HFFc6 (cell line): ENCODE data around the gene OSER1. TPM values are rescaled to one million over a fixed set of nuclear protein-coding genes. Genes with fewer than 3 reads are reported as not detected.

Source experiments
- DNase-seq: peaks from one replicate; pipeline ENCODE4 v3.0.0-alpha.2; 2018
- H3K27ac Mint-ChIP-seq: 2 replicates; pipeline ENCODE4 v1.8.0; 2020; ENCODE audit warnings: mild to moderate bottlenecking, mixed read lengths
- H3K27me3 Mint-ChIP-seq: 2 replicates; pipeline ENCODE4 v1.8.0; 2021; ENCODE audit warnings: mild to moderate bottlenecking, moderate library complexity, mixed read lengths; ENCODE audit not compliant: insufficient read depth
- H3K36me3 Mint-ChIP-seq: 2 replicates; pipeline ENCODE4 v1.8.0; 2021; ENCODE audit warnings: low read depth, mixed read lengths
- H3K4me1 Mint-ChIP-seq: 2 replicates; pipeline ENCODE4 v1.8.0; 2020; ENCODE audit warnings: low read depth, mixed read lengths
- H3K4me3 Mint-ChIP-seq: 2 replicates; pipeline ENCODE4 v1.8.0; 2020; ENCODE audit warnings: mild to moderate bottlenecking, moderate library complexity, mixed read lengths
- H3K9me3 Mint-ChIP-seq: 2 replicates; pipeline ENCODE4 v1.8.0; 2020; ENCODE audit warnings: mild to moderate bottlenecking, mixed read lengths
- CTCF ChIP-seq: fragments of 200-600 bp; sonication (generic); IDR thresholded peaks from 2 replicates; pipeline ENCODE4 v1.5.0; 2021; ENCODE audit warnings: antibody characterized with exemption, mild to moderate bottlenecking
- total RNA-seq, 6 experiments: library from RNA; stranded (reverse); fragmentation: NEBNext Ultra II Directional; extraction: Animal tissue kit (Norgen Biotek cat#: 25700); gene quantifications; 2 replicates in 1 of 6; 3 replicates in 5 of 6; pipeline ENCODE4 v1.2.3, GENCODE V29; 2021

Gene OSER1
- total RNA-seq, 6 experiments from 2014 or later, result 33.1 to 38.8 (median 36.2) TPM

GRCh38 chr20:44154521-44155001 lies 56.0 kb downstream of the OSER1 start:
- peaks cover 6% of the 10 kb centered on the region for H3K27me3 Mint-ChIP-seq
- H3K4me1 Mint-ChIP-seq, result peaks cover 28% of the 10 kb centered on the region
- H3K9me3 Mint-ChIP-seq, result no peaks in the 10 kb centered on the region; the same call in 1 of the 2 replicates
- H3K27ac Mint-ChIP-seq, result peak overlapping the region; percentile 81
- TF ChIP-seq CTCF, result peak; percentile 14; the same call in 1 of the 2 replicates
- H3K36me3 Mint-ChIP-seq, result peaks cover 32% of the 10 kb centered on the region
- no peak overlapping the region for H3K4me3 Mint-ChIP-seq
- peak; percentile 73 for DNase-seq

- Mint-ChIP-seq H3K36me3 (peaks cover 24% of the 10 kb centered on the region), H3K27me3 (peaks cover 3% of the 10 kb centered on the region; the same call in 1 of the 2 replicates), H3K4me3 (no peak overlapping the region), H3K4me1 (peaks cover 28% of the 10 kb centered on the region), H3K9me3 (no peaks in the 10 kb centered on the region), H3K27ac (peak overlapping the region; percentile 36)
- peak; percentile 32 for DNase-seq
- no peak for TF ChIP-seq CTCF
Measured at GRCh38 chr20:44153636-44154043, 56.9 kb downstream of the OSER1 start.

DNA sequence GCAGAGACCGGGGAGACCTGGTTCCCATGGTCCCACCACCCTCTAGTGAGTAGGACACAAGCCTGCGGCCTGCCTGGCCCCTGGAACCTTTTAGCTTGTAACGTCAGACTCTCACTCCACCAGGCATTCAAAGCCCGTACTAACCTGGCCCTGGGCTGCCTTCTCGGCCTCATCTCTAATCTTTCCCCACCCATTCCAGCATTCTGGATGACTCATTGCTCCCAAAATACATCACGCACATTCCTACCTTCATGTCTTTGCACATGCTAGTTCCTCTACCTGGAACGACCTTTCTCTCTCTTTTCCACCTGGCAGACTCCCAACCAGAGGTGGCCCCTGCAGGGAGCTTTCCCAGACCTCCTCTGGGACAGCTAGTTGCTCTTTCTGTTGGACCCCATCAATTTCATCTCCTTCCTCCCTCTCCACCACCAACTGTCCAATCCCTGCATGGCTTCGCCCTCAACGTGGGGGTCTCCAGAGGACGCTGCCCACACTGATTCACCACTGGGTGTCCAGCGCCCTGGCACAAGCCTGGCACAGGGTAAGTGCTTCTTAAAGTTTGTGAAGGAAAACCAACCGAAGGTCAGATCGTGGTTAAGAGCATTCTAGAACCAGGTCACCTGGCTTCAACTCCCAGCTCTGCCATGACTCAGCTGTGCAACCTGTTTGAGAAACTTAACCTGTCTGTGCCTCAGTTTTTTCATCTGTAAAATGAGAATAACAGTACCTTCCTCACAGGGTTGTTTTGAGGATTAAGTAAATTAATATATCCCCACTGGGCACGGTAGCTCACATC lies 58.8 kb downstream of the OSER1 start:
- Mint-ChIP-seq H3K36me3 (peaks cover 22% of the 10 kb centered on the region; the same call in 1 of the 2 replicates), H3K4me3 (no peak overlapping the region), H3K27me3 (no peaks in the 10 kb centered on the region), H3K9me3 (no peaks in the 10 kb centered on the region), H3K4me1 (peaks cover 28% of the 10 kb centered on the region), H3K27ac (no peak overlapping the region)
- TF ChIP-seq CTCF, result no peak
- DNase-seq, result no peak

DNA sequence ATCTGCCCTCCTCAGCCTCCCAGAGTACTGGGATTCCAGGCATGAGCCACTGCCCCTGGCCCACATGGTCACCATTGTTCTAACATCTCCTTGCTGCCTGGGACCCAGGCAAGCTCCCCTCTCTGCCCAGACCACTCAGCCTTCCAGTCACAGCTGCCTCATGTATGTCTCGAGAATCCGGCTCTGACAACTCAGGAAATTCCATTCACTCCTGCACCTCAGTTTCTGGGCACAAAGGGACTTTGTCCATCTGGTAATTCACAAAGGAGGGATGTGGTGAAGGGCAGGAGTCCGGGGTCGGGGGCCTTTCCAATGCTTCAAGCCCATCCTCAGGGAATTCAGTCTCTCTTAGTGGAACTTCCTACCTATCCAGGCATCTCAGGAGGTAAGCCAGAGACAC lies 64.3 kb downstream of the OSER1 start:
- Mint-ChIP-seq H3K27me3 (peaks cover 3% of the 10 kb centered on the region), H3K27ac (no peak overlapping the region), H3K9me3 (no peaks in the 10 kb centered on the region), H3K4me1 (peaks cover 7% of the 10 kb centered on the region), H3K36me3 (peaks cover 15% of the 10 kb centered on the region; the same call in 1 of the 2 replicates), H3K4me3 (no peak overlapping the region)
- DNase-seq, result no peak
- TF ChIP-seq CTCF, result no peak

Other genes starting within 250 kb of the OSER1 start
- 10 to 100 TPM in 5 of 6 experiments, 1 to 10 TPM in 1; 9.7 to 14.4 (median 13.5) TPM for gene JPH2, start 23.6 kb downstream of the OSER1 start, total RNA-seq
- gene GDAP1L1, start 36.5 kb upstream of the OSER1 start, total RNA-seq, result not detected
- gene FITM2, start 100.4 kb upstream of the OSER1 start, total RNA-seq, result 10 to 100 TPM; 11.3 to 13.6 (median 13.1) TPM
- gene R3HDML, start 126.3 kb upstream of the OSER1 start, total RNA-seq, result not detected
- gene HNF4A, start 144.9 kb upstream of the OSER1 start, total RNA-seq, result not detected